ENCODE data around the gene PDE6H. TPM values are rescaled to one million over a fixed set of nuclear protein-coding genes. Genes with fewer than 3 reads are reported as not detected.

PDE6H gene
- total and polyA plus RNA-seq, 2 donors (not counting 3 experiments of a cell fraction or from before 2014, with no cell fraction given): not detected

GRCh38 chr12:14924541-14924940 is 48.3 kb upstream of the PDE6H start:
- Histone ChIP-seq H2AFZ (ENCODE audit: low read depth, low read length) (no peak overlapping the region), H3K4me2 (ENCODE audit: insufficient read depth, low read length) (no peak overlapping the region), H3K36me3 (ENCODE audit: control insufficient read depth in 2 of 2, extremely low read depth in 1 of 2, insufficient read depth in 2 of 2, low read length in 2 of 2) (no peaks in the 10 kb centered on the region), H3K79me2 (ENCODE audit: control insufficient read depth, insufficient read depth, low read length) (no peaks in the 10 kb centered on the region), H3K9me3 (replicated peaks; ENCODE audit: control insufficient read depth, insufficient read depth, low read length) (no peaks in the 10 kb centered on the region), H3K9me1 (replicated peaks; ENCODE audit: control insufficient read depth, extremely low read depth, insufficient read depth, low read length) (no peaks in the 10 kb centered on the region), H3K4me1 (ENCODE audit: control insufficient read depth, extremely low read depth, insufficient read depth, low read length) (no peaks in the 10 kb centered on the region), H3K9ac (replicated peaks; ENCODE audit: extremely low read depth, insufficient read depth, low read length) (no peak overlapping the region), H3K27ac (ENCODE audit: insufficient read depth, low read depth, low read length) (no peak overlapping the region), H3K27me3 (ENCODE audit: control insufficient read depth in 2 of 2, insufficient read depth in 2 of 2, low read length in 2 of 2) (no peaks in the 10 kb centered on the region), H3K4me3 (replicated peaks in 1 of 3; ENCODE audit: insufficient read depth in 1 of 3, low read depth in 1 of 3, low read length in 3 of 3) (no peak overlapping the region), H4K20me1 (replicated peaks; ENCODE audit: control insufficient read depth, extremely low read depth, insufficient read depth, low read length) (no peaks in the 10 kb centered on the region)
- BruUV-seq (replicated peaks): no TSS peak
- intact Hi-C loops (cut with micrococcal nuclease) (no loop called here), dilution Hi-C loops (cut with MboI; ENCODE audit: extremely low pct_ligation_motif_present, low sequenced_read_pairs) (no loop called here)
- DNase-seq (ENCODE audit: low read depth, low spot score): no peak
- TF ChIP-seq POLR2A (IDR thresholded peaks at IDR 0.05; ENCODE audit: low read depth, low read length) (no peak), MAX (IDR thresholded peaks at IDR 0.05; ENCODE audit: insufficient read depth, insufficient read length) (no peak), CTCF (IDR thresholded peaks at IDR 0.05; ENCODE audit: extremely low read depth in 1 of 2, insufficient read depth in 1 of 2, low read depth in 1 of 2, low read length in 2 of 2) (no peak), POLR2AphosphoS5 (IDR thresholded peaks at IDR 0.05; ENCODE audit: insufficient read depth, low read depth, low read length) (no peak), MYC (IDR thresholded peaks at IDR 0.05; ENCODE audit: low read depth, low read length) (no peak), FOS (IDR thresholded peaks at IDR 0.05; ENCODE audit: borderline replicate concordance, insufficient read depth, low read length) (no peak), EZH2 (IDR thresholded peaks at IDR 0.05; ENCODE audit: borderline replicate concordance, low read depth, low read length, severe bottlenecking) (no peak), GATA2 (IDR thresholded peaks at IDR 0.05; ENCODE audit: insufficient read depth, insufficient read length, low read depth, low read length) (no peak), JUN (IDR thresholded peaks at IDR 0.05; ENCODE audit: borderline replicate concordance, insufficient read depth, insufficient read length, low read depth) (no peak)
- FAIRE-seq: no peak
- ChIA-PET CTCF (no interaction called here), POLR2A (no interaction called here)
